ENCODE measurements around the gene PNRC1.
A peak's percentile ranks its signal among the peaks of the same experiment; 100 is the strongest.

PNRC1 gene

GRCh38 chr6:89068695-89069094, 11.9 kb upstream of the PNRC1 start:
- ATAC-seq = peak; percentile 73
- TF ChIP-seq ARNTL (CRISPR knock-in tag; IDR thresholded peaks at IDR 0.05; ENCODE audit: borderline replicate concordance, low read depth) (no peak), BACH2 (CRISPR knock-in tag; IDR thresholded peaks at IDR 0.05; ENCODE audit: borderline replicate concordance) (no peak), ZNF565 (CRISPR knock-in tag; conservative IDR thresholded peaks at IDR 0.05; ENCODE audit: low read depth) (no peak)

GRCh38 chr6:89069536-89070163, 10.9 kb upstream of the PNRC1 start:
- ATAC-seq = no peak
- no peak for TF ChIP-seq TSHZ2 (CRISPR knock-in tag; IDR thresholded peaks at IDR 0.05)
- no peak for TF ChIP-seq POU6F1 (CRISPR knock-in tag; IDR thresholded peaks at IDR 0.05; ENCODE audit: borderline replicate concordance, low read depth)
- TF ChIP-seq CSDC2 (CRISPR knock-in tag; IDR thresholded peaks at IDR 0.05) = no peak
- TF ChIP-seq RARB (CRISPR knock-in tag; IDR thresholded peaks at IDR 0.05) = no peak
- TF ChIP-seq CSRNP3 (CRISPR knock-in tag; IDR thresholded peaks at IDR 0.05) = no peak
- no peak for TF ChIP-seq GLIS3 (CRISPR knock-in tag; IDR thresholded peaks at IDR 0.05)

GRCh38 chr6:89071036-89071435, 9.5 kb upstream of the PNRC1 start:
- TF ChIP-seq PATZ1 (CRISPR knock-in tag; IDR thresholded peaks at IDR 0.05; ENCODE audit: borderline replicate concordance) (no peak), SNAI2 (CRISPR knock-in tag; IDR thresholded peaks at IDR 0.05) (no peak), RARB (CRISPR knock-in tag; IDR thresholded peaks at IDR 0.05) (no peak), TCF4 (CRISPR knock-in tag; IDR thresholded peaks at IDR 0.05; ENCODE audit: borderline replicate concordance) (no peak), ESRRG (CRISPR knock-in tag; IDR thresholded peaks at IDR 0.05) (no peak)
- no peak for ATAC-seq

- ATAC-seq = no peak
- no peak for TF ChIP-seq TSHZ2 (CRISPR knock-in tag; IDR thresholded peaks at IDR 0.05)
- TF ChIP-seq SNAI2 (CRISPR knock-in tag; IDR thresholded peaks at IDR 0.05) = no peak
- no peak for TF ChIP-seq ZFP30 (CRISPR knock-in tag; IDR thresholded peaks at IDR 0.05)
- TF ChIP-seq BACH2 (CRISPR knock-in tag; IDR thresholded peaks at IDR 0.05; ENCODE audit: borderline replicate concordance) = no peak
- no peak for TF ChIP-seq CREB5 (CRISPR knock-in tag; IDR thresholded peaks at IDR 0.05; ENCODE audit: low read depth)
- no peak for TF ChIP-seq CSDC2 (CRISPR knock-in tag; IDR thresholded peaks at IDR 0.05)
- TF ChIP-seq ISL1 (CRISPR knock-in tag; IDR thresholded peaks at IDR 0.05) = no peak
Observed at GRCh38 chr6:89073014-89073620, 7.4 kb upstream of the PNRC1 start.
